ENCODE data around the gene SORCS1.

DNA sequence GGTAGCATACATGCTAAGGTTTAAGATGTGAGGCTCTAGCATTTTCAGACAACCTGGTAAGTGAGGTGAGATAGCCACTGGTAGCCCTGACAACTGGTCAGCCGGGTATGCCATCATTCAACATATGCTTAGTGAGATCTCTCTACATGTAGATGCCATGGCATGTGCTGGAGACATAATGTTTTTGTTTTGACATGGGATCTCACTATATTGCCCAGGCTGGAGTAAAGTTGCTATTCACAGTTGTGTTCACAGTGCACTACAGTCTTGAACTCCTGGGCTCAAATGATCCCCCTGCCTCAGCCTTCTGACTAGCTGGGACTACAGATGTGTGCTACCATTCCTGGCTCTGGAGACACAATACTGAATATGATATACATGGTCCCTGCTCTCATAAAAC lies 437.3 kb downstream of the SORCS1 start:
- TF ChIP-seq CEBPB (IDR thresholded peaks at IDR 0.05; ENCODE audit: low read depth) = no peak
- TF ChIP-seq CTCF (IDR thresholded peaks at IDR 0.05 in 2 of 3, conservative IDR thresholded peaks at IDR 0.05 in 1 of 3; ENCODE audit: borderline replicate concordance in 1 of 3, insufficient read depth in 1 of 3, low read depth in 2 of 3, low read length in 2 of 3) = no peak
- no peak for TF ChIP-seq EZH2phosphoT487 (IDR thresholded peaks at IDR 0.05; ENCODE audit: borderline replicate concordance)
- no peak for TF ChIP-seq EGR1 (IDR thresholded peaks at IDR 0.05; ENCODE audit: low read depth)
- no peak for TF ChIP-seq REST (IDR thresholded peaks at IDR 0.05; ENCODE audit: low read depth)
- no peak for TF ChIP-seq POLR2AphosphoS5 (IDR thresholded peaks at IDR 0.05; ENCODE audit: low read depth, low read length)
- no peak for TF ChIP-seq EZH2 (IDR thresholded peaks at IDR 0.05)
- no peak for TF ChIP-seq YY1 (IDR thresholded peaks at IDR 0.05; ENCODE audit: extremely low read depth, insufficient replicate concordance, low read depth, low read length)
- no peak for TF ChIP-seq POLR2A (IDR thresholded peaks at IDR 0.05; ENCODE audit: borderline replicate concordance, extremely low read depth, insufficient read depth, insufficient read length)

All from HCT116 (cell line).